Activated T-helper 1 cell treated with anti-CD3 and anti-CD28 coated beads, Interleukin-12 subunit alpha, Interleukin-12 subunit beta, Interleukin-2, Interleukin-4 antibody, amounts not matched to agents 30 ng/mL and 10 ng/mL and 1 ng/mL, durations not matched to agents 14 hours and 24 hours and 36 hours (primary cell): ENCODE measurements around the gene CDH4. TPM values are rescaled to one million over a fixed set of nuclear protein-coding genes. Genes with fewer than 3 reads are reported as not detected.

Experiments used
- DNase-seq: peaks from one replicate; pipeline ENCODE4 v3.0.0; 2021; ENCODE audit warnings: low spot score
- H3K27ac Mint-ChIP-seq: one replicate; pipeline ENCODE4 v1.8.0; 2021; ENCODE audit warnings: mild to moderate bottlenecking, mixed read lengths
- H3K27me3 Mint-ChIP-seq: one replicate; pipeline ENCODE4 v1.8.0; 2022; ENCODE audit warnings: mild to moderate bottlenecking, moderate library complexity, mixed read lengths; ENCODE audit not compliant: insufficient read depth
- H3K36me3 Mint-ChIP-seq: one replicate; pipeline ENCODE4 v1.8.0; 2021; ENCODE audit warnings: low read depth, mixed read lengths
- H3K4me1 Mint-ChIP-seq: one replicate; pipeline ENCODE4 v1.8.0; 2021; ENCODE audit warnings: low read depth, mixed read lengths
- H3K4me3 Mint-ChIP-seq: one replicate; pipeline ENCODE4 v1.8.0; 2021; ENCODE audit warnings: mild to moderate bottlenecking, moderate library complexity, mixed read lengths
- H3K9me3 Mint-ChIP-seq: one replicate; pipeline ENCODE4 v1.8.0; 2021; ENCODE audit warnings: mixed read lengths
- intact Hi-C: fragments of 100-400 bp; cut with micrococcal nuclease; formaldehyde crosslinking; loops from one replicate; pipeline ENCODE4 v1.15.1; 2024
- total RNA-seq: library from RNA; stranded (reverse); gene quantifications from 2 replicates; pipeline ENCODE4 v1.2.3, GENCODE V29; 2022

Gene CDH4
- total RNA-seq, 1 donor from 2014 or later, result not detected

- intact Hi-C loops, result no loop called here
- no peak for DNase-seq
- no peaks in the 10 kb centered on the region for H3K36me3 Mint-ChIP-seq
- H3K27me3 Mint-ChIP-seq, result no peaks in the 10 kb centered on the region
- no peaks in the 10 kb centered on the region for H3K4me1 Mint-ChIP-seq
- H3K9me3 Mint-ChIP-seq, result no peaks in the 10 kb centered on the region
- H3K4me3 Mint-ChIP-seq, result no peak overlapping the region
- no peak overlapping the region for H3K27ac Mint-ChIP-seq
These were observed 555.6 kb downstream of the CDH4 start for GRCh38 chr20:61807471-61808160.

DNA sequence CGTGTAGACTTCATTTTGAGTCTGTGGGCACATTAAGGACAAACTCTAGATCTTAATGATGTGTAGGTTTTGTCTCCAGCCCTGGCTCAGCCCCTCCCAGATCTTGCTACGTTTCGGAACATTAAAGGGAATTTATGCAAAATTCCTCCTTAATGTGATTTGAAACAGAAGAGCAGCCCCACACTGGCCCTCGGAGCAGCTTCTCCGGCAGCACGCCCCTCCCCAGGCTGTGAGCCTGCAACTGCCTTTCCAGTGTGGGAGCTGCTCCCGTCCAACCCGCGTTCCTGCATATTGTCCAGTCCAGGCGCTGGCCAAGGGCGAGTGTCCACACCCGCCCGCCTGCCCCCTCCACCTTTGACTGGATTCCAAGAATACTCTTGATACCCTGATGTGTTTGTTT is 556.4 kb downstream of the CDH4 start:
- Mint-ChIP-seq H3K4me3 (no peak overlapping the region), H3K27ac (no peak overlapping the region), H3K9me3 (no peaks in the 10 kb centered on the region), H3K27me3 (no peaks in the 10 kb centered on the region), H3K4me1 (no peaks in the 10 kb centered on the region), H3K36me3 (no peaks in the 10 kb centered on the region)
- intact Hi-C loops, result no loop called here
- DNase-seq, result no peak

DNA sequence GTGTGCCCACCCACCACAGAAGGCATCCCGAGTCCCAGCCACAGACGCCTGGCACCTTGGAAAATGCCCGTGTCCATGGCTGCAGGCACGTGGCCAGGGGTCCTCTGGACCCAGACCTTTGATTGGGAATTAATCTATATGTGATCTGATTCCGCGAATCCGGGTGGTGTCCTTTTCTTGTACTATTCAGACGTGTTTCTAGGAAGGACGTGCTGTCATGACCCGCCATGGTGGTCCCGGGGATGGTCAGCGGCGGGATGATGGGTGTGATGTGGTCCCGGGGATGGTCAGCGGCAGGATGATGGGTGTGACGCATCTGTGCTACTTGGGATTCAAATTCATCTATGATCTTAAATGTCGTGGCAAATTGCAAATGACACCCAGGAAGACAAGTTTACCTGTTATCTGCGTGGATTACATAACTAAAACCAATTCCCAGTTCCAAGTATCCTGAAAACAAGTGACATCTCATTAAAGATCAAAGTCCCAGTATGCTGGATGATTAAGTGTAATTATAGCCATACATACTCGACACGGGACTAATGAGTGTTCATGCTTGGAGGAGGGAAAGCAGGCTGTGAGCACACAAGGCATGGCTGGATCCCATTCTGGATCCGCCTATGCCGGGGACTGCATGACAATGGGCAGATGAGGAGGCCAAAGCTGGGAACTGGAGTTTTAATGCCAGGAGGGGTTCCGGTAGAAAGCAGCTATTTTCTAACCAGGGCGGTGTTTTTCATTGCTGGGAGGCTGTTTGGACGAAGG is 557.1 kb downstream of the CDH4 start:
- intact Hi-C loops, result no loop called here
- Mint-ChIP-seq H3K27ac (no peak overlapping the region), H3K4me1 (no peaks in the 10 kb centered on the region), H3K27me3 (no peaks in the 10 kb centered on the region), H3K4me3 (no peak overlapping the region), H3K9me3 (no peaks in the 10 kb centered on the region), H3K36me3 (no peaks in the 10 kb centered on the region)
- DNase-seq, result no peak

DNA sequence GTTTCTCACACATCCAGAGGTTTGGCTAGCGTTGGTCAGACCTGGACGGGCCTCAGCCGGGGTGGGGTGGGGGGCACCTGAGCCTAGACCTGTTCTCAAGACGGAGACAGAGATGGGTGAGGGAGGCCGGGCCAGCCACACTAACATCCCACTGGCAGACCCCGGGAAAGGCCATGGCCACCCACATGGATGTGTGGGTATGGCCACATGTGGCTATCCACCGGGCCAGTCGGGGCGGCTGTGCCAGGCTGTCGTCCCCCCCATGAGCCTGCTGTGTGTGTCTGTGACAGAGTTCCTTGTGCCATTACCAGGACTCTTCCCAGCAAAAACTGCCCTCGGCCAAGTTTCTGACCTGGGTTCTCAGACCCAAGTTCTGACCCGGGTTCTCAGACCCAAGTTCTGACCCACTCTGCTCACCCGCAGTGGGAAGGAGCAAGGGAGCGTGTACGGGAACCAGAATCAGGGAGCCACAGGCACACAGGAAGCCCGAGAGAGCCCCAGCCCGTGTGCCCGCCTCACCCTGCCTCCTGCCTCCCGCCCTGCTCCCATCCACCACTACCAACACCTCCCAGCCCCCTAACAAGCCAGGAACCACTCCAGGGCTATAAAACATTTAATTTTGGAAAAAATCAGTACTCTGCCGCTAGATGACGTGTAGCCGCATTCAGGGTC is 558.1 kb downstream of the CDH4 start:
- H3K4me3 Mint-ChIP-seq, result no peak overlapping the region
- no peaks in the 10 kb centered on the region for H3K4me1 Mint-ChIP-seq
- H3K9me3 Mint-ChIP-seq, result no peaks in the 10 kb centered on the region

DNA sequence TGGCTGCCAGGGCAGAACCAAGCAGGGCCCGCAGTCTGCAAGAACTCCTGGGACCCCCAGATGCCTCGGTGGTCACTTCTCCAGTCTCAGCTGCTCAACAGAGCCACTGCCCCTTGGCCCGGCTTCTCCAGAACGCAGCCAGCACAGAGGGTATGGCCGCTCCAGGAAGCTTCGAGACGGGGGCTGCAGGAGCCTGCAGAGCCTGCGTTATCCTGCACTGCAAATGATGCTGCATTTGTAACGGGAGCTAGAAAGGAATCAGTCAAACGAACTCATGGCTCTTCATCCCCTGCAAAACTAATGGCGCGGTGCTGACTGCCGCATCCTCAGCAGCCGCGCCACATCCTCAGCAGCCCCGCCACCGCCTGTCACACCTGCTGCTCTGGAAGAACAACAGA is 558.7 kb downstream of the CDH4 start:
- no peak for DNase-seq
- intact Hi-C loops, result no loop called here
- no peaks in the 10 kb centered on the region for H3K27me3 Mint-ChIP-seq
- H3K27ac Mint-ChIP-seq, result no peak overlapping the region
- no peaks in the 10 kb centered on the region for H3K4me1 Mint-ChIP-seq
- no peaks in the 10 kb centered on the region for H3K9me3 Mint-ChIP-seq
- no peaks in the 10 kb centered on the region for H3K36me3 Mint-ChIP-seq
- H3K4me3 Mint-ChIP-seq, result no peak overlapping the region

More for the DNA sequence above, 558.1 kb downstream of the CDH4 start:
- DNase-seq, result no peak
- intact Hi-C loops, result no loop called here
- H3K36me3 Mint-ChIP-seq, result no peaks in the 10 kb centered on the region
- no peaks in the 10 kb centered on the region for H3K27me3 Mint-ChIP-seq
- no peak overlapping the region for H3K27ac Mint-ChIP-seq

GRCh38 chr20:61811166-61811565 is 559.1 kb downstream of the CDH4 start:
- H3K27me3 Mint-ChIP-seq, result no peaks in the 10 kb centered on the region
- H3K4me3 Mint-ChIP-seq, result no peak overlapping the region
- no peaks in the 10 kb centered on the region for H3K36me3 Mint-ChIP-seq
- intact Hi-C loops, result no loop called here
- H3K27ac Mint-ChIP-seq, result no peak overlapping the region
- no peak for DNase-seq
- H3K9me3 Mint-ChIP-seq, result no peaks in the 10 kb centered on the region
- H3K4me1 Mint-ChIP-seq, result no peaks in the 10 kb centered on the region

DNA sequence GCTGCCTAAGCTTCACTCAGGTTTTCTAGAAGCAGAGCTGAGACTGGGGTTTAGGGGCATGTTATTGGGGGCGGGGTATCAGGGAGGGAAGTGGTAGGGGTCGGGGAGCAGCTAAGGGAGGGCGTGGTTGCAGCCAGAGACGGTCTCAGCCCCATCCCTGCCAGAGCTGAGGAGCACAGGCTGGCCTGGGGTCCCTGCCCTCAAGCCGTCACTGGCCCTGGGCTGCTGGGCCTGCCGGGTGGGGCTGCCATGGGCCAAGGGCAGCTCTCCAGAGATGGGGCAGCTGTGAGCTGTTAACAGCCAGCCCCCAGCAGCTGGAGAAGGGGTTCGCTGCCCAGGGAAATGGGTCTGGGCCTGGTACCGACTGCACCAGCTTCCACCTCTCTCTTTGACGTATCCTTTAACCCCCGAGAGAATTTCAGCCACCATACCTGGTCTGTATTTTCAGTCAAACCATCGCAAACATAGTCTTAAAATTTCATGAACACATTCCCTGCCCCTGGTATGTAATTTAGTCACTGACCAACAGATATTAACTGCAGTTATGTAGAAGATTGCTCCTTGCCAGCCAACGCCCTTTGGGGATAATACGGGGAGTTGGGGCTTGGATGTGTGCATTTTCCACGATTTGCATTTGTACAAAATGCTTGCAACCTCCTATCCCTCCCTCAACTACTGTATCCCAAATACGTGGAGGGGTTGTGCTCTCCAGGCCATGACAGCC is 560.2 kb downstream of the CDH4 start:
- no peak overlapping the region for H3K27ac Mint-ChIP-seq
- no peaks in the 10 kb centered on the region for H3K36me3 Mint-ChIP-seq
- H3K4me3 Mint-ChIP-seq, result no peak overlapping the region
- no peaks in the 10 kb centered on the region for H3K4me1 Mint-ChIP-seq
- DNase-seq, result no peak
- H3K9me3 Mint-ChIP-seq, result no peaks in the 10 kb centered on the region
- no peaks in the 10 kb centered on the region for H3K27me3 Mint-ChIP-seq
- intact Hi-C loops, result no loop called here

DNA sequence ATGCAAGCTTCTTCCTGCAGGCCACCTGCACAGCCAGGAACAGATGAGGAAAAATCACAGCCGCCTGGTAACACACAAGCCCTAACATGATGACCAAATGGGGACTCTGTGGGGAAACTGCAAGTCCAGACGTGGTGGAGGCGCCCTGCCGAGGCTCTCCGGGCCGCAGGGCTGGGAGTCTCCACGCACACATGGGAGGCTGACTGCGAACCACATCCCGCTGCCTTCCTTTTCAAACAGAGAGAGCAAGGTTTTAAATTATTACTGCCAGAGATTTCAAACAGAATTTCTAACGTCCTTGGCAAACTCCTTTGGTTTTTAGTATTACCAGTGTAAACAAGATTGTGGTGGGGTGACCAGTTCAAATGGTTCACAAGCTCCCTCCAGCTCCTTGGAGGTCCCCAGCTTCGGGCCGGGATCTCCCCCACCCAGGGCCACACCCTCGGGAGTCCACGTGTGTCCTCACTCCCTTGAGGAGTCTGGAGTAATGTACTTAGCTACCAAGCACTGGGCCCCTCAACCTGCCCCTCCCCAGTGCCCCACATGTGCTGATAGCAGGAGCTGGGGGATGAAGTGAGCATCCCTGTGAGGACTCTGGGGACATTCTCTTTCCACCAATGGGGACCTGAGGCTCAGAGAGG is 560.9 kb downstream of the CDH4 start:
- intact Hi-C loops, result no loop called here
- no peaks in the 10 kb centered on the region for H3K4me1 Mint-ChIP-seq
- no peak overlapping the region for H3K27ac Mint-ChIP-seq
- no peaks in the 10 kb centered on the region for H3K27me3 Mint-ChIP-seq
- no peak overlapping the region for H3K4me3 Mint-ChIP-seq
- no peak for DNase-seq
- H3K36me3 Mint-ChIP-seq, result no peaks in the 10 kb centered on the region
- H3K9me3 Mint-ChIP-seq, result no peaks in the 10 kb centered on the region

DNA sequence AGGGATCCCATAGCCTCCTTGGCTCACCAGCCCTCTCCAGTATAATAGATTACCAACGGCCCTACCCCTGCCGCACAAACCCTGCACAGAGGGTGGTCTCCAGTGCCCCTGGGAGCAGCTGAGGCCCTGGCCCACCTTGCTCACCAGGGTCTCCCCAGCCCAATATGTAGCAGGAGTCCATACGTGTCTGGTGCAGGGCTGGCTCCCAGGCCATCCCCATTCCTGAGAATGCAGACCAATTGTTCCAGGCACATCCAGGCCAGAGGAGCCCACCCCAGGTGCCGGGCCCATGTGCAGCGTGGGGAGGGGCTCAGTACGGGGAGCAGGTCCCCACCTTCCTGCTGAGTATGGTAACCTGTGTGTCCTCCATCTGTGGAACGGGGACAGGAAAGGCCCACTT is 561.7 kb downstream of the CDH4 start:
- Mint-ChIP-seq H3K27ac (no peak overlapping the region), H3K36me3 (no peaks in the 10 kb centered on the region), H3K4me3 (no peak overlapping the region), H3K4me1 (no peaks in the 10 kb centered on the region), H3K9me3 (no peaks in the 10 kb centered on the region), H3K27me3 (no peaks in the 10 kb centered on the region)
- intact Hi-C loops, result no loop called here
- DNase-seq, result no peak

DNA sequence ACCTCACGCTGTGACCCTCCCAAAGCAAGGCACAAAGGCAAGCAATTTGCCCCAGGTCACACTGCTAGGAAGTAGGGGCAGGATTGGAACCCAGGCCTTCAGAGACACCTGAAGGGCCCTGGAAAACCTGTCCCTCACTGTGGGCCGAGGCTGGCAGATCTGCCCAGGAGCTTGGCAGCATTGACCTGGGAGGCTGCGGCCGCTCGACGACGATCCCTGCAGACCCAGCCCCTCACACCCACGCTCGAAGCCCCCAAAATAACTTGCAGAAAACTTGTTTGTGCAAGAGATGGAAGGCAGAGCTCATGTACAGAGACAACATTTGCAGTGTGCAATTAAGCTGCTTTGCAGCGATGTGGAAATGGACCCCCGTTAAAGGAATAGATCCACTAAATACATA is 562.2 kb downstream of the CDH4 start:
- H3K9me3 Mint-ChIP-seq, result no peaks in the 10 kb centered on the region

DNA sequence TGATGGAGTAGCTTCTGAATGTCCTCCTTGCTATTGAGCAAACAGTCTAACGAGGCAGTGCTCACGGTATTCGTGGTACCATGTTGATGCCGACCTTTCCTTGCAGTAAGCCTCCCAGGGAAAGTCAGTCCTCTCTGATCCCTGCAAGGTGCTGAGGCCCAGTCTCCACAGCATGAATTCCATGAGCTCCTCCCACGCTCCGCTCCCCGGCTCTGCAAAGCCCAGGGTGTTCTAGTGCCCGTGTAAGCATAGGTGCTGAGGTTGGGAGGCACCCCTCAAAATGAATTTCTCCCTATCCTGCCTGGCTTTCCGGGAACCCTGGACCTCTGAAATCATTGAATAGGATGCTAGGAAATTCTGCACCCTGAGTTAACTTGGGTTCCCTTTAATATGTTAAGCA is 562.7 kb downstream of the CDH4 start:
- H3K4me1 Mint-ChIP-seq, result no peaks in the 10 kb centered on the region
- no peak for DNase-seq
- no peak overlapping the region for H3K4me3 Mint-ChIP-seq
- no peaks in the 10 kb centered on the region for H3K36me3 Mint-ChIP-seq
- no peak overlapping the region for H3K27ac Mint-ChIP-seq
- H3K27me3 Mint-ChIP-seq, result no peaks in the 10 kb centered on the region
- intact Hi-C loops, result no loop called here
- no peaks in the 10 kb centered on the region for H3K9me3 Mint-ChIP-seq

More for the DNA sequence above, 562.2 kb downstream of the CDH4 start:
- H3K27me3 Mint-ChIP-seq, result no peaks in the 10 kb centered on the region
- intact Hi-C loops, result no loop called here
- DNase-seq, result no peak
- H3K4me1 Mint-ChIP-seq, result no peaks in the 10 kb centered on the region
- H3K36me3 Mint-ChIP-seq, result no peaks in the 10 kb centered on the region
- no peak overlapping the region for H3K4me3 Mint-ChIP-seq
- H3K27ac Mint-ChIP-seq, result no peak overlapping the region

- intact Hi-C loops, result no loop called here
- Mint-ChIP-seq H3K36me3 (no peaks in the 10 kb centered on the region), H3K4me1 (no peaks in the 10 kb centered on the region), H3K4me3 (no peak overlapping the region), H3K27me3 (no peaks in the 10 kb centered on the region), H3K27ac (no peak overlapping the region), H3K9me3 (no peaks in the 10 kb centered on the region)
- no peak for DNase-seq
These were observed 563.1 kb downstream of the CDH4 start for GRCh38 chr20:61815176-61815575.
